NCI-H446 treated with DMSO at 0.1 percent for 48 hours (cell line): ENCODE results near the gene FGF22.

Experiments
- DNase-seq: peaks from one replicate; lab custom pipeline; 2025; lab: John Stamatoyannopoulos, UW

Gene FGF22

GRCh38 chr19:680287-681028 lies 40.8 kb downstream of the FGF22 start:
- DNase-seq, result peak; percentile 95

GRCh38 chr19:681029-682019 lies 41.6 kb downstream of the FGF22 start:
- DNase-seq, result no peak

GRCh38 chr19:682678-683320 lies 43.1 kb downstream of the FGF22 start:
- no peak for DNase-seq

GRCh38 chr19:685454-685931 lies 45.8 kb downstream of the FGF22 start:
- DNase-seq, result no peak

- no peak for DNase-seq
Observed at GRCh38 chr19:686589-687297, 47.1 kb downstream of the FGF22 start.

GRCh38 chr19:687569-688166 lies 48.0 kb downstream of the FGF22 start:
- no peak for DNase-seq

GRCh38 chr19:688214-688613 lies 48.5 kb downstream of the FGF22 start:
- DNase-seq, result no peak

- no peak for DNase-seq
Observed at GRCh38 chr19:688992-689391, 49.3 kb downstream of the FGF22 start.

GRCh38 chr19:690203-690602 lies 50.5 kb downstream of the FGF22 start:
- DNase-seq, result no peak
